ENCODE results near the gene COL5A1.

Gene COL5A1

DNA sequence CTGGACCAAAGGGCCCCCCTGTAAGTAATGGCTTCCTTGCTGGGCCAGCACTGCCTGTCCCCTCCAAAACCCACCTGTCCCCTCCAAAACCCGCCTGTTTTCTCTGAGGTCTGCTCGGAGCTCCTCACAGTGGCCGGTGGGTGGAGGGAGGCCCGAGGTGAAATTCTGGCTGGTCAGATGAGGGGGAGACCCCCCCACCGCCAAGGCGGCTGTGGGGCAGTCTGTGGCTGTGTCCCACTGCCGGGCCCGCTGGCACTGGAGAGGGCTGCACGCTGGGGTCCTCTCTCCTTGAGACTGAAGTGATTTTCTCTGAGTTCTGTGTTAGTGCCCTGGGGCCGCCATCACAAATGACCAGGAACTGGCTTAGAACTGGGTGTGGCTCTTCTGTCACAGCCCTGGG lies 155.3 kb downstream of the COL5A1 start:
- DNase-seq = no peak

DNA sequence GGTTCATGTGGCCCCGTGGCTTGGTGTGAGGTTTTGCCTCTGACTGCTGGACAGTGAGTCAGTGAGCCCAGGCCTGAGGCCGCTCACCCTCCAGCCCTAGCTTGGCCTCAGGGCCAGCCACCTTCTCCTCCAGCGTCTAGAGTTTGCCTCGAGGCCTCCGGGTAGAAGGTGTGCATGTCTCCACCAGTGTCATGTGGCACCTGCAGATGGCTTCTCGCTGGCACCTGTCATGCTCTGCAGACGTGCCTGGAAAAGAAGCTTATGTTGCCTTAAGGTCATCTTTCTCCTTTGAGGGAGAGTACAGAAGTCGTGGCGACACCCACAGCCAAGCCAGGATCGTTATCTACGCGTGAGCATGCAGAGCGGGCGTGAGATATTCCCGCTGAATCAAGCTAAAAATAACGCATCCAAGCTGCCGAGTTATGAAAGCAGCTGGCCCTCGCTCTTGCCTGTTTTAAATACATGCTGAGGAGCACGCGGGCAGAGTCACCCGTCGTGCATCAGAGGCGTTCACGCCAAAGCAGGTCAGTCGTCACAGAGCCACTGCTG lies 159.3 kb downstream of the COL5A1 start:
- DNase-seq = no peak

DNA sequence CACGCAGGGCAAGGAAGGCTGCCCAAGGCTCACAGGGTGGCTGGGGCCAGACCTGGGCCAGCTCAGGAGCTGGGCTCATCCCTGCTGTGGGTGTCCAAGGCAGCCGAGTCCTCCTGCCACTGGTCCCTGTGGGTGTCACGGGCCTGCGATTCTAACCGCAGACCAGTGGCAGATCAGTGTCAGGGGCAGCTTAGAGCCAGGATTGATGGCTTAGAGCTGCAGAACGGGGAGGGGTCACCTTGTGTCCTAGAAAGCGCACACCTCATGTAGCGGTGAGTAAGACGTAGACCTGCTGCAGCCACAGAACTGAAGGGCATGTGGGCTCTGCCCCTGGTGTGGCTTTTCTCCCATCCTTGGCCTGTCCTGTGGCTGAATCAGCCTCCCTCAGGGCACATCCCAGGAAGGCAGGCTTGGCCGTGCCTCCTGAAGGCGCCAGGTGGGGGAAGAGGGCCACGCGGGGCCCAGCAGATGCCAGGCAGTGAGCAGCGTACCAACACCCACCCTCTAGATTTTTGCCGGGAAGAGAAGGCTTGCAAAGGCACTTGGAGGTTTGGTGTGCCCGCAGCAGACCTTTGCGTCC lies 160.7 kb downstream of the COL5A1 start:
- no peak for DNase-seq

DNA sequence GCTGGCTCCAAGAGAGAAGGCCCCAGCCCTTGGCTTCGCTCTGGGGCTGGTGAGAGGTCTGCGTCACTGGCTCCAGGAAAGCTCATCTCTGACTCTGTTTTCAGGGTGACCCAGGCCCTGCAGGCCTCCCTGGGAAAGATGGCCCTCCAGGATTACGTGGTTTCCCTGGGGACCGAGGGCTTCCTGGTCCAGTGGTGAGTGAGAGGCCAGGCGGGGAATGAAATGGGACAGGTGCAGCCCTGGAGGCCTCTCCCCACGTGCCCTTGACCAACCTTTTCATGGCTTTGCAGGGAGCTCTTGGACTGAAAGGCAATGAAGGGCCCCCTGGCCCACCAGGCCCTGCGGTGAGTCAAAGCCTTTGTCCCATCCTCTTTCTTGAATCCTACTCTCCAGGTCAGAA lies 163.3 kb downstream of the COL5A1 start:
- DNase-seq = no peak

DNA sequence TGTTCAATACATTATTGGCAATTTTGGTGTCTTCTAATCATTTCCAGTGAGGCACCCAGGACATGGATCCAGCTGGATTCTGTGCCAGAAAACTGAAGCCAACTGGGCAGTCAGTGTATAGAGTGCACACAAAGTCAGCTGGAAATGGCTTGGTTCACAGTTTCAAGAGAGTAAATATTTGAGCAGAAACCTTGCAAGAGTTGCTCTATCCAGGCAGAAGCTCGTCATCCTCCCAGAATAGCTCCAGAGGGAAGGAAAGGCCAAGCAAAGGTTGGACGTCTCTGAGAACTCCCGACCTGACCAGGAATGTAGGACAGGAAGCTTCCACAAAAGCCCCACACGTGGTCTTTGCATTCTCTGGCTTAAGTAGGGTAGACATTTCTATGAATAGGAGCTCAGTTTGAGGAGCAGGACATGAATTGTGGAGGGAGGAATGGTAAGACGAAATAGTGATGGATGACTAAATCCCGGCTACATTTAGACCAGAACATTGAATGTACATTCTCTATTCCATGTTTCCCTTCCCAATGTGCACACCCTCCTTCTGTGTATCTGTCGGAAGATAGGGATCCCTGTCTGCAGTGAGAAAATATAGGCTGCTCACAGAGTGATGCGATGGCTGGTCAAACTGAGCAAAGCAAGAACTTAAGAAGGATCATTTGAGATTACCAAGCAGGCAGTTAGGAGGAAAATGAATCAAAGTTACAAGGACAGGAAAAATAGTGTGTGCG lies 166.3 kb downstream of the COL5A1 start:
- no peak for DNase-seq

DNA sequence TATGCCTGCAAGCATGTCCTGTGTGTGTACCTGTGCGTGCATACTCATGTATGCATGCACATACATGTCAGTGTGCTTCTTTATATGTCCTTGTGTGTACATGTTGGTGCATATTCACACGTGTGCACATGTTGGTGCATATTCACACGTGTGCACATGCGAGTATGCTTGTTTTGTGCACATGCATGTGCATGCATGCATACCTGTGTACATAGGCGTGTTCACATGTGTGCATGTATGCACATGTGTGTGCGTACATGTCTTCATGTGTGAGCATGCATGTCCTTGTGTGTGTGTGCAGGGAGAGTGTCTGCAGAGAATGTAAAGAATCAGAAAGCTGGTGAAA lies 166.8 kb downstream of the COL5A1 start:
- no peak for DNase-seq

DNA sequence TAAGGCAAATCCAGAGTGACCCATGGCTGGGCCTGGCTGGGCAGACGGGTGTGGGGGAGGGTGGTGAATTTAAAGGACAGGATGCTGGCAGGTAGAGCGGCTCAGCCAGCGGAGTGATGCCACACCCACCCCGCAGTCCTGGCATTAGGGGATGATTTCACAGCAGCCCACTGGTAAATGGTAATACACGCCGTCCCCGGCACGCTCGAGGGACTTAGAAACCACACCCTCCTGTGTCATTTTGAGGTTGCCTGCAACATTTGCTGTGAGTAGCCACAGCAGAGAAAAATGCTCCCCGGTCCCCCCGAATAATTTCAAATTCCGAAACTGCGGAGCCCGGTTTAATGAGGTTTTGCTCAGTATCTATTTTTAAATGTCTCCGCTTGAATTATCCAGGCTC lies 167.7 kb downstream of the COL5A1 start:
- no peak for DNase-seq

GRCh38 chr9:134809826-134810225 lies 168.2 kb downstream of the COL5A1 start:
- DNase-seq = no peak

DNA sequence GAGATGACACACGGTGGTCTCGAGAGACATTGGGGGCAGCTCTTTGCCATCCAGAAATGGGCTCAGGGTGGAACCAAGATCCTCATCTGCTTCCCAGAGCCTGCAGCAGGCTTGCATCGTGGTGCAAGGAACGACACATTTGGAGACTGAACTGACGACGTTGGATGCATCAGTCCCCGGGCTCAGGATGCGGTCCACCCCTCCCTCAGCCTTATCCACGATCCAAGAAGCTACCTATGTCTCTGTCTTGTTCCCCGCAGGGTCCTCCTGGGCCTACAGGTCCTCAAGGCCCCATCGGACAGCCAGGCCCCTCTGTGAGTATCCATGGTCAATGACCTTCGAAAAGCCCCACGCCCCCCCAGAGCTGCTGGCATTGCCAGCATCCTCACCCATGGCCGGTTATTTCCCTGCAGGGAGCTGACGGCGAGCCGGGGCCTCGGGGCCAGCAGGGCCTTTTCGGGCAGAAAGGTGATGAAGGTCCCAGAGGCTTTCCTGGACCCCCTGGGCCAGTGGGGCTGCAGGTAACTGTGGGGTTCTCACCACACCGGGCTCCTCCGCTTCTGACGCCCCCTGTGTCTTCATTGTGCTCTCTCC lies 169.6 kb downstream of the COL5A1 start:
- no peak for DNase-seq

DNA sequence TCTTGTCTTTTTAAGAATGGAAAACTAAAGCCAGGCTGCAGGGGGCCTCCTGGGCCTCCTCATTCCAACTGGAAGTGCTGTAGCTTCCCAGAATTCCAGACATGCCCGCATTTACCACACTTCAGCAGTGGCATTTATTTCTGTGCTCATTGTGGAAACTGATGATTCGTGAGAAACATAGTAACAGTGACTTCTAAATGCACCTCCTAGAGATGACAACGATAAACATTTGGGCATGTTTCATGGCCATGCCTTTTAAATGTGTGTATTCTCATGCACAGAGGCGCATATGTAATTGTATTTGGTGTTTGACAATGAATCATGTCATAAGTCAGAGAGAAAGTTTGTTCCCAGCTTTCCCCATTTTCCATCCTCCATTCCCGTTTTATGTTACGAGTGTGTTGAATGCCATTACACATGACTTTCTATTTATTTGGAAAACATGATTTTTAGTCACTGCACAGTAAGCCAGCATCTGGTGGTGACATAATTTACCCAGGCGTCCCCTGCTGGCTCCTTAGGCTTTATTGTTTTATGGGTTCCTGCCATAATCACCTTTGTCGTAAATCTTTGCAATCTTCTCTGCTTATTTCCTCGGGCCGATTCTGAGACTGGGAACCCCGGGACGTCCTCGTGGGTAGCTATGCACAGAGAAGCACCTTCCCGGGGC lies 170.2 kb downstream of the COL5A1 start:
- no peak for DNase-seq

- DNase-seq = no peak
Measured at GRCh38 chr9:134812343-134812673, 170.7 kb downstream of the COL5A1 start.

DNA sequence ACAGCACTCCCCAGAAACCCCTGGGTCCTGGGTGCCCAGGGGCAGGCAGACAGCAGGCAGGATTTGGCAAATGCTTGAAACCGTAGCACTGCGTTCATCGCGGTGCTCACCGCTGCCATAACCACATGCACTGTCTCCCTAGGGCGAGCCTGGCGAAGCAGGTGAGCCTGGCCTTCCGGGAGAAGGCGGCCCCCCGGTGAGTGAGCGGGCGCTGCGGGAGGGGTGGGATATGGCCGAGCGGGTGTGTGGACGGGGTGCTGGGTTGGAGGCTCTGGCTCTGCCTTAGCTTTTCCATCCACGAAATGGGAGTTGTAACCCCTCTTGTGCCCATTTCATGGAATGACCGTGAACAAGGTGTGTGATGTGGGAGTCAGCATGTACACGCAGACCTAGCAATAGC lies 172.2 kb downstream of the COL5A1 start:
- no peak for DNase-seq

DNA sequence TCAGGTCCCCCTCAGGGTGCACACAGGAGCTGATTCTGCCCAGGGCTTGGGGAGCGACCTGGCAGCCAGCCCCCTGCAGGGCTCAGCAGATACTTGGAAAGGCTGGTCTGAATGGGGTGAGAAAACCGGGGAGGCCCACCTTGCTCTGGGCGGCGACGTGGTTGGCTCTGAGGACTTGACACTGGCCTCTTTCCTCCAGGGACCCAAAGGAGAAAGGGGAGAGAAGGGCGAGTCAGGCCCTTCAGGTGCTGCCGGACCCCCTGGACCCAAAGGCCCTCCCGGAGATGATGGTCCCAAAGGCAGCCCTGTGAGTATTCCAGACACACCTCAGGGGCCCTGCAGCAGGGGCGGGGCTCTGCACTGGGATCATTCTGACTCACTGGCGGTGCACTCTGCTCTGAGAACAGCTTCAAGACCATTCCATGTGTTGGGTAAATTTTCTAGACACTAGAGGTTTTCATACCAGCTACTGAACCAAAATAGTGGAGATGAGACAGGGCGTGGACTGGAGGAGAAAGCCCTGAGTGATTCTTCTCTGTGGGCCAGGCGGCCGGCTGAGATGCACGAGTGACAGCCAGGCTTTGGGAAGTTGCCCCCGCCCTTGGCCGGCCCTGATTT lies 173.1 kb downstream of the COL5A1 start:
- no peak for DNase-seq

- no peak for DNase-seq
Measured at GRCh38 chr9:134815435-134816214, 174.0 kb downstream of the COL5A1 start.

DNA sequence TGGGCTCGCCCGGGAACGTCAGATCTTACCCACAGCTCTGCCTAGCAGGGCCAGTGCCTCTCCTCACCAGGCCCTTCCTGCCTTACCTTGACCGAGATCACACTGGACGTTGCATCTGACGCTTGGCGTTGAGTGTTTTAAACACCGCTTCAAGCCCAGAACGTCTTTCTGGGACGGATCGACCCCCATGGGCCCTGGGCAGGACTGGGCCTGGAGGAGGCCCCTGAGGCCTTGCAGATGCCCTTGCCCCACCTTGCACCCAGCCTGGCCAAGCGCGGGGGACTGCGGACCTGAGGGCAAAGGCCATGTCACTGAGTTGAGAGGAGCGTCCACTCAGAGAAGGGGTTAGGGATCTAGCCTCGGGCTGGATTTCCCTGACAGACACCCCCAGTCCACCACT lies 174.7 kb downstream of the COL5A1 start:
- no peak for DNase-seq

DNA sequence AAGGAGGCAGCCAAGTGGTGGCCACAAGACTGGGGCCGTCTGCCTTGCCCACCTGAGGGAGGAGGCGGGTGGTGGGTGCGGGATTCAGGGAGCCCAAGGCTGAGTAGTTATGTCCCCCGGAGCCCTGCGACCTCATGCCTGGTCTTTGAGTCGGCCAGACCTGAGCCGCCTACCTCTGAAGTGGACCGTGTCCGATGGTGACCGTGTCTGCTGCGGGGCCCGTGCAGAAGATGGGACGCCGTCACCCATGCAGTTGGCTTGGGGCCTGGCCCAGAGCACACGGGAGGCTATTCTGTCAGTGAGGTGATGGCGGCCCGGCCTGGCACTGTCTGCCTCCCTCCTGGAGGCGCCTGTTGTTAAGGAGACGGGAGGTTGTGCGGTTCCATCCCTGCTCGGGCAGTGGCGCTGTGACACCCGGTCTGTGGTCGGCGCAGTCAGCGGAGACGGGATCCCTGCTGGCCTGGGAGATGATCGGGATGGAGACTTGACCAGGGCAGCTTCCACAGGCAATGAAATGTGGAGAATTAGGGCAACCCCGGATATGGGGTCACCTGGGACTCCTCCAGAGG lies 176.5 kb downstream of the COL5A1 start:
- DNase-seq = no peak

DNA sequence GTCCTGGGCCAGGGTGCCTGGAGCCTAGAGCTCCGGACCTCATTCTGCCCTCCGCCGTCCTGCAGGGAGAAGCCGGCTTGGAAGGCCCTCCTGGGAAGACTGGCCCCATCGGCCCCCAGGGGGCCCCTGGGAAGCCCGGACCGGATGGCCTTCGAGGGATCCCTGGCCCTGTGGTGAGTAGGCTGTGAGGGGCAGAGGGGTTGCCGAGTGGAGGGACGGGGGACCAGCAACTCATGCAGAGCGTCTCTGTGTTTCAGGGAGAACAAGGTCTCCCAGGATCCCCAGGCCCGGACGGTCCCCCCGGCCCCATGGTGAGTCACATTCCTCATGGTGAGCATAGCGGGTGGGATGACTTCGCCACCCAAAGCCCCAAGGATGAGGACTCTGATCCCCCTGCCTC lies 177.0 kb downstream of the COL5A1 start:
- no peak for DNase-seq

GRCh38 chr9:134820901-134821300 lies 179.3 kb downstream of the COL5A1 start:
- no peak for DNase-seq

- DNase-seq = no peak
Measured at GRCh38 chr9:134822541-134822940, 180.9 kb downstream of the COL5A1 start.

DNA sequence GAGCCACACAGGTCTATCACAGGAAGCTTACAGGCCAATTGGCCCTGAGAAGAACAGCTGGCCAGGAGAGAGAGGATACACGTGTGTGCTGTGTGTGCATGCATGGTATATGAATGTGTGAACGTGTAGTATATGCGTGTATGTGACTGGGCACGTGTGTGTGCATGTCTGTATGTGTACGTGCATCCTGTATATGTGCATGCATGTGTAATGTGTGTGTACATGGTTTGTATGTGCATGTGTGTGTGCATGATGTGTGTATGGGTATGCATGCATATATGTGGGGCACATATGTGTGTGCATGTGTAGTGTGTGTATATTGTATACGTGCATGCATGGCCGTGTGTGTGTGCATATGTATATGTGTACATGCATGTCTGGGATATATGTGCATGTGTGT lies 182.0 kb downstream of the COL5A1 start:
- no peak for DNase-seq

DNA sequence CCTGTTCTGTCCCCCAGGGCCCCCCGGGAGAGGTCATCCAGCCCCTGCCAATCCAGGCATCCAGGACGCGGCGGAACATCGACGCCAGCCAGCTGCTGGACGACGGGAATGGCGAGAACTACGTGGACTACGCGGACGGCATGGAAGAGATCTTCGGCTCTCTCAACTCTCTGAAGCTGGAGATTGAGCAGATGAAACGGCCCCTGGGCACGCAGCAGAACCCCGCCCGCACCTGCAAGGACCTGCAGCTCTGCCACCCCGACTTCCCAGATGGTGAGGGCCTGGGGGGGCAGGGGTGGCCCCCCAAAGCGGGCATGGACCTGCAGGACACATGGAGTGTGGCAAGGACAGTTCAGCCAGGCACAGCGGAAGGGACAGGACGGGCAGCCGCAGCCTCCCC lies 183.0 kb downstream of the COL5A1 start:
- DNase-seq = no peak

GRCh38 chr9:134825025-134825424 lies 183.4 kb downstream of the COL5A1 start:
- DNase-seq = no peak
